ENCODE results near the gene AGPAT3.

Gene AGPAT3

GRCh38 chr21:43939443-43940328 lies 74.7 kb downstream of the AGPAT3 start:
- DNase-seq = no peak

- DNase-seq = no peak
Measured at GRCh38 chr21:43940329-43941050, 75.5 kb downstream of the AGPAT3 start.

- DNase-seq = no peak
Measured at GRCh38 chr21:43942201-43942600, 77.2 kb downstream of the AGPAT3 start.

- no peak for DNase-seq
Measured at GRCh38 chr21:43942621-43943020, 77.6 kb downstream of the AGPAT3 start.

DNA sequence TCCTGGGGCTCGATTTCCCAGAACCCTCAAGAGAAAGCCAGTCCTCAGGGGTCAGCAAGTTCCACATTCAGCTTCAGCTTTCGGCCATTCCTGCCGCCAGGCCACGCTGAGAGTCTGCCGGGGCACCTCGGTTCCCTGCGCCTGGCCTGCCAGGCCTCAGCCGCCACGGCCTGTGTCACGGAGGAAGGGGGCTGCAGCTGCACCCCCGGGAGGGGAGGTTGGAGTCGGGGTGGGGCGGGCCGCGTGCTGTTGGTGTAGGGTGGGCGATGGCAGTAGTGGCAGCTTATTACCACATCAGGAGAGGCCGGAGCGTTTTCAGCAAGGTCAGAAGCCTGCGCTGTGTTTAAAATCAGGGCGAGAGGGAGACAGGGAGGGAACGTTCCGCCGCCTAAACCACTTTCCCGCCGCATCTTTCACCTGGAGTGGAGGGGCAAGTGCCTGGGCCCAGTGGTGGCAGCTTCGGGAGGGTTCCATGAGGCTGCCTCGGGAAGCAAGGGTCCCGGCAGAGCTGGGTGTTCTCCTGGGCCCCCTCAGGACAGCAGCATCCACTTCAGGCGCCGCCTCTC lies 78.6 kb downstream of the AGPAT3 start:
- no peak for DNase-seq

DNA sequence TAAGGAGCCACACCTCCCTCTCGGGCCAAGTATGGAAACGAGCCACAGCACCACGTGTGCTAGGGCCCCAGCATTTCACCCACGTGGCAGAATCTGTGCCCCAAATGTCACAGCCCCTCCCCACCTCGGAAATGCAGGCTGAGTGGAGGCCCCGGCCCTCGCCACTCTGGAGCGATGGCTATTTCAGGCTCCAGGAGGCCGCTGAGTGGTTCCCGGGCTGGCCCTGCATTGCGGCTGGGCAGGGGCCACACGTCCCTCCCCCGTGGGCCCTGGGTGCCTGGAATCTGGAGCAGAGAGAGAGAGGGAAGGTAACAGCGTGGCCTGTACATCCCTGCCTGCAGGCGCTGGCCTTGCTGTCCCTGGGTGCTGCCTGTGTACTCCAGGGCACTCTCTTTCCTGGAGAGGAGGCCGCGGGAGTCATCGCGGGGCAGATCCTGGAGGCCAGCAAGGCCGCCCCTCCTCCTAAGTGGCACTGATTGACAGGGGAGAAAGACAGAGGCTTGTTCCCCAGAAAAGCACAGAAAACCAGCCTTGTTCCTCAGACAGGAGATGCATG lies 79.1 kb downstream of the AGPAT3 start:
- no peak for DNase-seq

DNA sequence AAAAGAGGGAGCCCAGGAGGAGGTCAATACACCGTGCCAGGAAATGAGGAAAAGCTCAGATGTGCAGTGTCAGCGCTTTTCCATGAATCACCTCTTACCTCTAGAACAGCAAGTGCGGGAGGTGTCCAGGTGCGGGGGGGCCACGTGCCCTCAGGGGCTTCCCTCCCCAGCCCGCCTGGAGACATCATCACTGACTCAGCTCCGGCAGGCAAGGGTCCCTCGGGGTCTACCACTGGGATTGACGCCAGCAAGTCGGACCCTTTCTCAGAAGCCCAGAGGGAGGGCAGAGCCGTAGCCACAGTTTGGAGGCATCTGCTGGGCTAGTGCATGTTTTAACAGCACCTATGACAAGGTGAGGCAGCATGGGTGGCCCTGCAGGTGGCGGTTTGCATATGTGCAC lies 79.7 kb downstream of the AGPAT3 start:
- DNase-seq = no peak

GRCh38 chr21:43948740-43949498 lies 83.9 kb downstream of the AGPAT3 start:
- DNase-seq = no peak

- no peak for DNase-seq
Measured at GRCh38 chr21:43949499-43950208, 84.6 kb downstream of the AGPAT3 start.

DNA sequence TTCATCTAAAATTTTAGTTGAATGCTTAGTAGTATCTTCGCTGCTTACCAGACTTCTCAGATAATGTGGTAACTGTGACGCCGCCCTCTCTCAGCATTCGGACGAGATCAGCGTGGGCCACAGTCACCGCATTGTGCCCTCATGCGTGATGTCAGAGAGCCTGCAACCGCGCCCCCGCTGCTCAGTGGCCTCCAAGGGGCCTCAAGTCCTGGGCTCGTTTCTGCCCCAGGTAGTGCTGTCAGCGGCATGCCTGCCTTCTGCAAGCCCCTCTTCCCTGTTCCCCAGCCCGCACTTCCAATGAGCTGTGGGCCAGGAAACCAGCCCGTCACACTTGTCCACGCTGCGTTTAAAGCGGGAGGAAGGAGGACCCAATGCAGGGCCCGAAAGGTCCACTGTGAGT lies 85.5 kb downstream of the AGPAT3 start:
- no peak for DNase-seq

GRCh38 chr21:43950936-43951335 lies 85.9 kb downstream of the AGPAT3 start:
- no peak for DNase-seq

DNA sequence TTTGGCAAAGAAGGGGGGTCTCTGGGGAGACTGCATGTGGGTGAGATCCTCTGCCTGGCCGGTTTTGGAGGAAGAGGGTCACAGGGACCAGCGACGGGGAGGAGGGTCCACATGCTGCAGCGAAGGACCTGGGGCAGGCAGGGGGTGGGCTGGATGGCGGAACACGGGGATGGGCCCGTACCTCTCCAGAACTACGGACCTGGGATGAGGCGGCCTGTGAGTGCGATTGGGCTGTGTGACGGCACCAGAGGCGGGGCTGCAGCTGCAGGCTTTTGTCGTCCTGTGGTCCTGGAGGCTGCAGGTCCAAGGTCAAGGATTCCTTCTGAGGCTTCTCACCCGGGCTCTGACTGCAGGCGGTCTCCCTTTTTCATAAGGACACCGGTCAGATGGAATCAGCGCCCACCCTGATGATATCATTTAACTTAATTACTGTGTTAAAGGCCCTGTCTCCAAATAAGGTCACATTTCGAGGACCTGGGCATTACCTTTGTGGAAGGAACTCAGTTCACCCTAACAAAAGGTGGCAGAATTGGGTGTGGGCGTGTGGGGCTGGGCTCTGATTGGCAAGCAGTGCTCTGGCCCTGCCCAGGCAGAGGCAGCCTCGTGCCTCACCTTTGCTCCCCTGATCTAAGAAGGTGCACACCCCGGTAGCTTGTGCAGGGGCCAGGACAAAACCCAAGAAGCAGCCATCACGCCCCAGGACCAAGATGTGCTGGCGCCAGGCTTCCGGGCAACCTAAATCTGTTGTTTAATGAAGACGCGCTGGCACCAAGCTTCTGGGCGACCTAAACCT lies 87.1 kb downstream of the AGPAT3 start:
- no peak for DNase-seq

DNA sequence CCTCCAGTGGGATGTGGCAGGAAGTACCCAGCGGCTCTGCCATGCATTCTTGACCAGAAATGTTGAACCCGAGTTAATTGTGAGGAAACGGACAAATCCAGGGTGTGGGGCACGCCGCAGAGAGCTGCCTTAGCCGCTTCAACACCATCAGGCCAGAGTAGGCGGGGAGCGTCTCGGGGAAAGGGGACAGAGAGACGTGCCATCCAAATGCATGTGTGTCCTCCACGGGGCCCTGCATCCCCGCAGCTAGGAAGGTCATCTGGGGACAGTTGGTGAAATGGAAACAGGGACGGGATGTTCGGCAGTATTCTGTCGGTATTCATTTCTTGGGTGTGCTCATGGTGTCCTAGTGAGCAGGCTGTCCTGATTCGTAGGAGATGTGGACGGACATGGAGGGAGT lies 88.0 kb downstream of the AGPAT3 start:
- DNase-seq = no peak

GRCh38 chr21:43954042-43954441 lies 89.0 kb downstream of the AGPAT3 start:
- DNase-seq = no peak

GRCh38 chr21:43954896-43955295 lies 89.9 kb downstream of the AGPAT3 start:
- DNase-seq = no peak

DNA sequence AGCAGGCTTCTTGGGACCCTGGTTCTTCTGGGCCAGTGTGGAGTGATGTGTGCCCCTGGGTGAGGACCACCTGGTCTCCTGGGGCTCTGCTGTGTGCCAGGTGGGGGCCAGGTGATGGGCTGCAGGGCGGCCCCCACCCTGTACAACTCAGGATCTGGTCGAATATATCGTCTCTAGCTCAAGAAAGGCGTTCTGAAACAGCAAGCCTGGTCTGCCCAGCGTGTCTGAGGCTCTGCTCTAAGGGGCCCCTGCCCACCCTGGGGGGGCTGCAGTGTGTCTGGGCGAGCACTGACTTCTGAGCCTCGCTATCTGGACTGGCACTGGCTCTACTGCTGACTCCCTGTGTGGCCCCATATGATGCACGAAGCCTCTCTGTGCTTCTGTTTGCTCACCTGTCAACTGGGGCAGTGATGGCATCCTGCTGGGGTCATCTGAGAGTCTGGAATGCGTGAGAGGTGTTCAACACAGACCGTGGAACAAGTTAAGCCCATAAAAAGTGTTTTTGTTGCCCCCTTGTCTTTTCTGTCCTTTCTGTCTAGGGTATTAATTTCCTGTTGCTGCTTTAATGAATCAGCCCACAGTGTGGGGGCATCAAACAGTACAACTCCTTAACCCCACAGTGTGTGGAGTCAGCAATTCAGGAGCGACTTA lies 91.1 kb downstream of the AGPAT3 start:
- no peak for DNase-seq

DNA sequence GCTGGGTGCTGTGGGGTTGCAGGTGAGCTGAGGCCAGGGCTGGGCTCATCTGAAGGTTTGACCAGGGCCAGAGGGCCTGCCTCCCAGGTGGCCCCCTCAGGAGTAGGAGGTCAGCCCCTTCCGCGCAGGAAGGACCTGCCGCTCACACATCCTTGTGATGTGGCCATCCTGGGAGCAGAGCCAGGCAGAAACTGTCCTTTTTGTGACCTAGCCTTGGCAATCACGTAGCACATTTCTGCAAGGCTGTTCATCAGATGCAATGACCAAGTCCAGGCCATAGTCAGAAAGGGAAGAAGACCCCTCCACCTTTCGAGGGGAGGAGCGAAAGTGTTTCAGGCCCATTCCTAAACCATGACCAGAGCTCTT lies 91.6 kb downstream of the AGPAT3 start:
- DNase-seq = no peak

GRCh38 chr21:43957128-43957571 lies 92.1 kb downstream of the AGPAT3 start:
- no peak for DNase-seq

GRCh38 chr21:43957611-43958362 lies 92.8 kb downstream of the AGPAT3 start:
- DNase-seq = no peak

Data from right forelimb (tissue), 1 donor.